GM18517 (cell line): ENCODE measurements around the gene TRIM47.

Experiments used
- ATAC-seq: cut with Tn5 transposase; IDR thresholded peaks from one replicate; pipeline ENCODE4 v1.9.1; 2021; ENCODE audit warnings: mild to moderate bottlenecking, moderate library complexity; ENCODE audit not compliant: unreplicated experiment

The TRIM47 gene

GRCh38 chr17:75834279-75834920, 44.0 kb downstream of the TRIM47 start:
- ATAC-seq: no peak

GRCh38 chr17:75832652-75833400, 45.6 kb downstream of the TRIM47 start:
- ATAC-seq: no peak

GRCh38 chr17:75832164-75832651, 46.2 kb downstream of the TRIM47 start:
- ATAC-seq: no peak

GRCh38 chr17:75831032-75831571, 47.3 kb downstream of the TRIM47 start:
- ATAC-seq: no peak

- no peak for ATAC-seq
Observed at GRCh38 chr17:75830164-75831031, 48.0 kb downstream of the TRIM47 start.

GRCh38 chr17:75829747-75830146, 48.6 kb downstream of the TRIM47 start:
- no peak for ATAC-seq

- ATAC-seq: no peak
Observed at GRCh38 chr17:75828741-75829140, 49.6 kb downstream of the TRIM47 start.

- ATAC-seq: no peak
Observed at GRCh38 chr17:75828076-75828400, 50.3 kb downstream of the TRIM47 start.

- no peak for ATAC-seq
Observed at GRCh38 chr17:75827308-75828075, 50.9 kb downstream of the TRIM47 start.

- no peak for ATAC-seq
Observed at GRCh38 chr17:75826561-75827307, 51.6 kb downstream of the TRIM47 start.

- no peak for ATAC-seq
Observed at GRCh38 chr17:75825748-75826370, 52.5 kb downstream of the TRIM47 start.

- no peak for ATAC-seq
Observed at GRCh38 chr17:75825149-75825552, 53.2 kb downstream of the TRIM47 start.

- no peak for ATAC-seq
Observed at GRCh38 chr17:75824666-75825065, 53.7 kb downstream of the TRIM47 start.
